Fibroblast of lung (primary cell): ENCODE results near the gene ACADM.

Source experiments
- CTCF ChIP-seq, 2 donors: IDR thresholded peaks in 1 of 2; conservative IDR thresholded peaks in 1 of 2; 1 replicate in 1 of 2; 2 replicates in 1 of 2; pipeline ENCODE4 v1.5.1; 2011 to 2012; ENCODE audit warnings: low read length in 2 of 2, control low read depth in 1 of 2, inconsistent platforms in 1 of 2, low read depth in 1 of 2, mild to moderate bottlenecking in 1 of 2
- EZH2 ChIP-seq: IDR thresholded peaks from 2 replicates; pipeline ENCODE4 v1.5.1; 2012; ENCODE audit warnings: low read length, control low read depth, mild to moderate bottlenecking; ENCODE audit errors: missing control alignments

GRCh38 chr1:75710832-75711231 lies 13.7 kb upstream of the ACADM start:
- TF ChIP-seq CTCF (conservative IDR thresholded peaks at IDR 0.05 in 1 of 2, IDR thresholded peaks at IDR 0.05 in 1 of 2; ENCODE audit: low read depth in 1 of 2, low read length in 2 of 2), result no peak
- TF ChIP-seq EZH2, result no peak
